Stimulated activated CD4-positive, alpha-beta T cell treated with anti-CD3 and anti-CD28 coated beads, Interleukin-2, amount 100 ng/mL, for 24 hours (primary cell): ENCODE data around the gene PHACTR2.
"Not testable (repeated sequence)": the region's sequence is repeated elsewhere in the genome, so short reads cannot be mapped to it uniquely, and the experiment has no call there.

ENCODE experiments used
- DNase-seq, 2 donors: peaks; one replicate each; pipeline ENCODE4 v3.0.0-alpha.2; 2020

PHACTR2 gene

DNA sequence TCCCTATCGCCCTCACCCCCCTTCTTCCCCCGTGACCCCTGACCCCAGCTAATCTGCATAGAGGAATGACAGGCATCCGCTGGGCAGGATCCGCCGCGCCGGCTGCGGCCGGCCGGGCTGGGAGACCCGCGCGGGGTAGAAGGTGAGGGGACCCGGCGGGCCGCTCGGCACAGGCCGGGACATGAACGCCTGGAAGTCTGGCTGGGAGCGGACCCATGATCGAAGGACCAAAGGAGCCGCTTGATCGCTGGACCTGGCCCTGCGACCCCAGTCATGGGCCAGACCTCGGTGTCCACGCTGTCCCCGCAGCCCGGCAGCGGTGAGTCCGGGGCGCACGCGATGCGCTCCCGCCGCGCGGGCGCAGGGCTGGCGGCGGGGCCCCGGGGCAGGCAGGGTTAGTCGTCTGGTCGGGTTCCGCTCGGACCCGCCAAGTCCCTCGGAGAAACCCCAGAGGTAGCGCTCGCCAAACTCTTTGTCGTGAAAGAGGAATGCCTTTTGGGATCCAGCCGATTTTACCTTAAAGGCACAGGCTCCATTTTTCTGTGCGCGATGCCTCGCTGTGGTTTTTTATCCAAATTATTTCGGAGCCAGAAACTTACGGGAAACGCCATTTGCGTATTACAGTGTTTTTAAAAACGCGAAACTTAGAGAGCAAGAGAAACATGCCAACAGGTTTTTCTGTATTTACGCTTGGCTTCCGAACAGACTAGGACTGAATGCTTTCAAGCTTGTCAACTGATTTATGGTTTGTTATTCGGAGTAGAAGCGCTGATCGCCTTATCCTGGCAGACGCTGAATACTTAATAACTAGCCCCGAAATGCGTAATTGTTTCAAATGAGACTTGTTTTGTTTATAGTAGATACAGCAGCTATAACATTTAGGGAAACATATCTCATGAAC lies at the start of gene PHACTR2:
PHACTR2 (plus strand) TSS at position 75 of the 901 bp plus-strand sequence; CDS start at position 274, 199 bp downstream.
- DNase-seq = peak; percentile 55 to 60

DNA sequence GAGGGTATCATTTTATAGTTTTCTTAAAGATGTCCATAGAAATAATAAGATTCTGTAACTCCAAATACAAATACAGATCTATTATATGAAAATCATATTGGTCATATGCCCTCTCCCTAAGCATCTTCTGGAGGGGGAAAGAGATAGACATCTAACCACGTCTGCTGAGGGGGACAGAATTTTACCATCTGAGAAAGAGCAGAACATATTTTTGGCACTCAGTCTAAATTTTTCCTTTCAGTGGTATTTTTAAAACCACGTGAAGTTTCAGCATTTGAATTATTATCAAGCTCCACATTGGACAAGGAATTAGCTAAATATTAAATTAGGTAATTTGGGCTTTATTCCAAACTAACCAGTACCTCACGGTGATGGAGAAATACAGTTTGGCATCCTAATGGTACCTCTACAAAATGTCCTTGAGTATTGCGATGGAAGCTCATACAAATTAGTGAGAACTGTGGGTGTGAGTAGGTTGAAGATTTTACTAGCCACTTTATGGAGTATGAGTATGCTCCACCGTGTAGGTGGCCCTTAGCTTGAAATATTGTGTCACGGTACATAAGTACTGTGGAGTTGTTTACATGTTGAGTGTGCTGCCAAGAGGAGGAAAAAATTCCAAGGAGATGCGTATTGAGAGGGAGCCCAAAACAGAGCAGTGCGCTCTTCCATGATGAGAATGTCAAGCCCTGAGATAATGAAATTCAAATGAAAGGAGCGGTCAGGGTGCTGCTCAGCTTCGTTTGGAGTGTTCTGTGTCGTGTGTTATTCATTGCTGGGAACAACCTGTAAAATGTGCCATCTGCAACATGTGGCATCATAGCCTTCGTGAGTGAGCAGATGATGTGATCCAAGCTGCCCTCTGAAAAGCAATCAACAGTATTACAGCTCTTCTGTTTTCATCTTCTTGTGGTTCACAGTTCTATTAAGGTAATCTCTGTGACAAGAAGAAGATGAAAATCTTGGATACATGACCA lies 48.4 kb upstream of the PHACTR2 start:
- no peak for DNase-seq

DNA sequence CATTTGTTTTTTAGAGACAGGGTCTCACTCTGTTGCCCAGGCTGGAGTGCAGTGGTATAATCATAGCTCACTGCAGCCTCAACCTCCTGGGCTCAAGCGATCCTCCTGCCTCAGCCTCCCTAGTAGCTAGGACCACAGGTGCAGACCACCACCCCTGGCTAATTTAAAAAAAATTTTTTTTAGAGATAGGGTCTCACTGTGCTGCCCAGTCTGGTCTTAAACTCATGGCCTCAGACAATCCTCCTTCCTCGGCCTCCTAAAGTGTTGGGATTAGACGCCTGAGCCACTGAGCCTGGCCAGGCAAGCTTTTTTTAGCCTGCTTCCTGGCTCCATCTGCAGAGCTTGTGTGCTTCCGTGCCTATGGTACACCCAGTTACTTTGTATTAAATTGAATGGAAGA lies 46.6 kb upstream of the PHACTR2 start:
- not testable (repeated sequence) for DNase-seq

DNA sequence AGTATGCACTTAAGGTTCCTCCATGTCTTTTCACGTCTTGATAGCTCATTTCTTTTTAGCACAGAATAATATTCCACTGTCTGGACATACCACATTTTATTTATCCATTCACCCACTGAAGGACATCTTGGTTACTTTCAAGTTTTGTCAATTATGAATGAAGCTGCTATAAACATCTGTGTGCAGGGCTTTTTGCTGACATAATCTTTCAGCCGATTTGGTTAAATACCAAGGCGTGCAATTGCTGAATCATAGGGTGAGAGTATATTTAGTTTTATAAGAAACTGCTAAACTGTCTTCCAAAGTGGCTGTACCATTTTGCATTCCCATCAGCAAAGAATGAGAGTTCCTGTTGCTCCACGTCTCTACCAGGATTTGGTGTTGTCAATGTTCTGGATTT lies 44.9 kb upstream of the PHACTR2 start:
- no peak for DNase-seq

DNA sequence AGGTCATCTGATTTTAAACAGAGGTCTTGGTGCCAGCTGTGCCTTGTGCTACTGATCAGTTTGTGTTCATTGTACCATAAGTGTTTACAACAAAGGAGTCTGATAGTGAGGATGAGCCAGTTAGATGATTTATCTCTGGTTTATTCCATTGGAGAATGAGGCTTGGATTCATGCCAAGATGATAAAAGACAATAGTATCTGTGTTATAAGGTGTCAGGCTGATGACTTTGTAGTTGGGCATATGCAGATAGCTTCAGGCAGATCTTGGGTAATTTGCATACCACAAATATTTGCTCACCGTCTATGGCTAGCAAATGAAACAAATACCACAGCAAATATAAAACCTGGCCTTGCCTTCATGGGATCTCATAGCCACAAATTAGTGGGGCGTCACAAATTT lies 43.3 kb upstream of the PHACTR2 start:
- DNase-seq = no peak

DNA sequence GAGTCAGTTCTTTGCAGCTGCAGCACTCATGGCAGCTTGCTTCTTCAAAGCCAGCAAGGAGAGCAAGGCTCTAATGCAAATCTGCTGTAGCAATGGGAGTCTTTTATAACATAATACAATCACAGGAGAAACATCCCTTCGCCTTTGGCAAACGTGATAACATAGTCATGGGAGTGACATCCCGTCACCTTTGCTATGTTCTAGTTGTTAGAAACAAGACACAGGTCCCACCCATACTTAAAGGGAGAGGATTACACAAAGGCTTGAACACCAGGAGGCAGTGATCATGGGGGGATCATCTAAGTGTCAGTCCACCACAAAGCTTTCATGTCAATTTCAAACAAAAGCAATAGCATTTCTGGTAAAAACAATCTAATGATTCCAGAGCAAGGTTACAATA lies 40.1 kb upstream of the PHACTR2 start:
- no peak for DNase-seq

DNA sequence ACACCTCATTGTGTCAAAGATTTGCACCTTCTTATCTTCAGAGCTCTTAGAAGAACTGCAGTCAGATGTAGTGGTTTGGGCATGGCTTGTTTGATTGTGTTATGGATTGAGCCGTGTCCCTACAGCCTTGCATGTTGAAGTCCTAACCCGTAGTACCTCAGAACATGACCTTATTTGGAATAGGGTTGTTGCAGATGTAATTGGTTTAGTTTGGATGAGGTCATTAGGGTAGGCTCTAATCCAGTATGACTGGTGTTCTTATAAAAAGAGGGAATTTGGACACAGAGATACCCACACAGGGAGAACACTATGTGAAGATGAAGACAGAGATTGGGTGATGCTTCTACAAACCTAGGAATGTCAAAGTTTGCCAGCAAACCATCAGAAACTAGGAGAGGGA lies 35.4 kb upstream of the PHACTR2 start:
- no peak for DNase-seq

DNA sequence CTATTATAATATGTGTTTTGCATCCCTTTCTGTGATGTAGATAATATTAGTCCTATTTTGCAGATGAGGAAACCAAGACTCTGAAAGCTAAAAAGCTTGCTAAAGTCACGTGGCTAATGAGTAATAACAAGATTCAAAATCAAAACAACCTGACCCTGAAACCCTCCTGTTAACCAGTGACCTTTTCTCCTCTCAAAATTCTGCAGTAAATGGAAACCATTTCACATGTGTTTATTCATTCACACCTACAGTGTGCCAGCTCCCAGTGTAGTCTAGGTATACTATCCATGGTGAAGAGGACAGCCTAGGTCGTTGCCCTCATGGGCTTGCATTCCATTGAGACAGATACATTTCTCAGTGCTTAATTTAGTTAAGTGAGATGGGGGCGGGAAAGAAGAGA lies 30.6 kb upstream of the PHACTR2 start:
- DNase-seq = no peak

DNA sequence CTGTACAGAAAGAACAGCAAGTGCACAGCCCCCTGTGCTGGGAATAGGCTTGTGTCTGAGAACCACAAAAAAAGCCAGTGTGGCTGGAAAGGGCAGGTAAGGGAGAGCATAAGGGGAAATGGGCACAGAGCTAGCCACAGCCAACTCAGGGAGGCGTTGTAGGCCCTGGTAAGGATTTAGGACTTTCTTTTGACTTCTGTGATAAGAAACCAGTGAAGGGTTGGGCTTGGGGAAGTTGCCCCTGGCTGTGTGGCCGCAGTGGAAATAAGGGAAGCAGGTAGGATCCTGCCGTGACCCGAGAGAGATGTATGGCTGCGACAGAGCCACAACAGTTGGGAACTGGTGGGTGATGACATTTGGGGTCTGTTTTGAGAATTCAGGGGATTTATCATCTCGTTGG lies 30.0 kb upstream of the PHACTR2 start:
- DNase-seq = no peak

DNA sequence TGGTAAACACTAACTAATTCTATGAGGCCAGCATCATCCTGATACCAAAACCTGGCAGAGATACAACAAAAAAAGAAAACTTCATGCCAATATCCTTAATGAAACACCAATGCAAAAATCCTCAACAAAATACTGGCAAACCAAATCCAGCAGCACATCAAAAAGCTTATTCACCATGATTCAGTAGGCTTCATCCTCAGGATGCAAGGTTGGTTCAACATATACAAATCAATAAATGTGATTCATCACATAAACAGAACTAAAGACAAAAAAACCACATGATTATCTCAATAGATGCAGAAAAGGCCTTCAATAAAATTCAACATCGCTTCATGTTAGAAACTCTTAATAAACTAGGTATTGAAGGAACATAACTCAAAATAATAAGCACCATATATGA lies 28.4 kb upstream of the PHACTR2 start:
- DNase-seq = not testable (repeated sequence)

DNA sequence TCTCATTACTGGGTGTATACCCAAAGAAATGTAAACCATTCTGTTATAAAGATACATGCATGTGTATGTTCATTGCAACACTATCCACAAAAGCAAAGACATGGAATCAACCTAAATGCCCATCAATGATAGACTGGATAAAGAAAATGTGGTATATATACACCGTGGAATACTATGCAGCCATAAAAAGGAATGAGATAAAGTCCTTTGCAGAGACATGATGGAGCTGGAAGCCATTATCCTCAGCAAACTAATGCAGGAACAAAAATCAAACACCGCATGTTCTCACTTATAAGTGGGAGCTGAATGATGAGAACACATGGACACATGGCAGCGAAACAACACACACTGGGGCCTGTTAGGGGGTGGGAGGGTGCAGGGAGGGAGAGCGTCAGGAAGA lies 26.4 kb upstream of the PHACTR2 start:
- DNase-seq = not testable (repeated sequence)

DNA sequence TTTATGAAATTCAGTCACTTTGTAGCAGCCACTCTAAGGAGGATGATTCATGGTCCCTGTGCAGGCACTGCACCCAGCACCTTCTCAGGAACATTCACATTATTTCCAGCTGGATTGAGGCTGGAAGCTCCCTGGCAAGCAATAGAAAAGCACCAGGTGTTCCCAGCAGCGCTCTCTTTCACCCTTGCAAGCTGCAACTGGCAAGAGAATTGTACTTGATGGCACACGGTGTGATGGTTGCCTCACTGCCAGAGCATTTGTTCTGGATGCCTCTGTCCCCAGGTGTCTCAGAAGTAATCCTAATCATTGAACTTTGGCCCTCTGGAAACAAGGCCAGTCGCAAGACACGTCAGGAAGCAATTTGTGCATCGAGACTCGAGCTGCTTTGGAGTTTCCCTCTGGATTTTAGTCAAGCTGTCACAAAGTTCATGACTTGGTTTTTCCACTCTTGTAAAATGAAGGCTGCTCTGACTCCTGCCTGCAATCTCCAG lies 24.9 kb upstream of the PHACTR2 start:
- DNase-seq = no peak

DNA sequence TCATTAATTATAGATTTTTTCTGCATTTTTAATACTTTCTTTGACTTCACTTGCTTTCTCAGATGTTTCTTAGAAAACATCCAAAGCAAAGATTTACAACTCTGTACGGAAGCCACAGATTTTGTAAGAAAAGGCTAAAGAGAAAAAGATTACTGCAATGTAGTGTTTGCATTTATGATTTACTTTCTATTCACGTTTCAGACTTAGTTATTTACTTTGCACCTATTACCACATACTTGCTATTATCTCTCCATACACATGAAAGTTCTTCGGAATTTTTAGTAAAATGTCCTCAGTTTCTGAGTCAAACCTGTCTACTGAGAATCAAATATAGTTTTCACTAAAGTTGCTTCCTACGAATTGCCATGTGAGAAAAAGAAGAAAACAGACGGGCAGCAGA lies 22.2 kb upstream of the PHACTR2 start:
- no peak for DNase-seq

DNA sequence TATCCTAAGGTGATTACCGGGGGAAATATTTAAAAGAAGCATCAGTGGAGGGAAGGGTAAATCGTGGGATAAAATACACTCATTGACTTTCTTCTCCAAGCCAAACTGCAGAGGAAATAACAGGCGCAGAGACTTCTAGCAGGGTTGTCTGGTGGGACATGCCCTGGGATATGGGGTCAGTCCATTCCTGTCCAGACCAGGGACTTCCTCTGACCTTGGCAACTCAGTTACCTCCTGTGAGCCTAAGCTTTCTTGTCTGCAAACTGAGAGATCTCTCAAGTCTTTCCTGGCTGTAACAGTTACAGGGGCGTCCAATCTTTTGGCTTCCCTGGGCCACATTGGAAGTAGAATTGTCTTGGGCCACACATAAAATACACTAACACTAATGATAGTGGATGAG lies 21.7 kb upstream of the PHACTR2 start:
- no peak for DNase-seq

DNA sequence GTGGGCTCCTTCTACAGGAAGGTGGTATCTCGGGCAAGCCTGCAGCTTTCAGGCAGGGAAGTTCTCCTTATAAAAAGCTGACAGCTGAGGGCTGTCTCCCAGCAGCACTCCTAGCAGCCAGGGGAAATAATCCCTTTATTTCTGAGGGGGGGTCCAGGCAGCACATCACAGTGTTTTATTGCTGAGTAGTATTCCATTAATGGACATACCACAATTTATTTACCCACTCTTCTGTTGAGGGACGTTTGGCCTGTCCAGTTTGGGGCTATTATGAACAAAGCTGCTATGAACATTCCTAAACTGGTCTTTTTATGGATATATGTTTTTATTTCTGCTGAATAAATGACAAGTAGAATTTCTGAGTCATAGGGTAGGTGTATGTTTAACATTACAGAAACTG lies 20.0 kb upstream of the PHACTR2 start:
- no peak for DNase-seq

DNA sequence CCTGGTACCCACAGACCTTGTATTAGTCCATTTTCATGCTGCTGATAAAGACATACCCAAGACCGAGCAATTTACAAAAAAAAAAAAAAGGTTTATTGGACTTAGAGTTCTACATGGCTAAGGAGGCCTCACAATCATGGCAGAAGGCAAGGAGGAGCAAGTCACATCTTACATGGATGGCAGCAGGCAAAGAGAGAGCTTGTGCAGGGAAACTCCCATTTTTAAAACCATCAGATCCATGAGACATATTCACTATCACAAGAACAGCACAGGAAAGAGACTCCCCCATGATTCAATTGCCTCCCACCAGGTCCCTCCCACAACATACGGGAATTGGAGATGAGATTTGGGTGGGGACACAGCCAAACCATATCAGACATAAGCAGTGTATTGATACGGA lies 17.6 kb upstream of the PHACTR2 start:
- not testable (repeated sequence) for DNase-seq

DNA sequence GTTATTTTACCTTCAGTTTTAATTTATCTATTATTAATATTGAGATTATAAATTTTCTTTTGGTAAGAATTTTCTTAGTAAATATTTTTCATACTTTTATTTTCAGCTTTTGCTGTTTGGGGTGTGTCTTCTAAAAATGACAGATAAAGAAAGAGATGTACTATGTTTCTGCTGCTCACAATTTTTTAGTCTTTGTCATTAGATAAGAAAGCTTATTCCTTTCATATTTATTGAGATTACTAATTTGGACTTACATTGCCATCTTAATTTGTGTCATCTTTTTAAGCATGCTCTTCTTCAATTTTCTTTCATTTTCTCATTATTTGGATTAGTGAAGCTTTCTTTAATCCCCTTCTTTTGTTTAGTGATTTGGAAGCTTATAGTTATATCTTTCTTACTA lies 13.6 kb upstream of the PHACTR2 start:
- DNase-seq = no peak

DNA sequence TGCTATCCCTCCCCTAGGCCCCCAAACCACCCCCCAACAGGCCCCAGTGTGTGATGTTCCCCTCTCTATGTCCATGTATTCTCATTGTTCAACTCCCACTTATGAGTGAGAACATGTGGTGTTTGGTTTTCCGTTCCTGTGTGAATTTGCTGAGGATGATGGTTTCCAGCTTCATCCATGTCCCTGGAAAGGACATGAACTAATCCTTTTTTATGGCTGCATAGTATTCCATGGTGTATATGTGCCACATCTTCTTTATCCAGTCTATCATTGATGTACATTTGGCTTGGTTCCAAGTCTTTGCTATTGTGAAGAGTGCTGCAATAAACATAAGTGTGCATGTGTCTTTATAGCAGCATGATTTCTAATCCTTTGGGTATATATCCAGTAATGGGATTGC lies 11.8 kb upstream of the PHACTR2 start:
- DNase-seq = not testable (repeated sequence)

DNA sequence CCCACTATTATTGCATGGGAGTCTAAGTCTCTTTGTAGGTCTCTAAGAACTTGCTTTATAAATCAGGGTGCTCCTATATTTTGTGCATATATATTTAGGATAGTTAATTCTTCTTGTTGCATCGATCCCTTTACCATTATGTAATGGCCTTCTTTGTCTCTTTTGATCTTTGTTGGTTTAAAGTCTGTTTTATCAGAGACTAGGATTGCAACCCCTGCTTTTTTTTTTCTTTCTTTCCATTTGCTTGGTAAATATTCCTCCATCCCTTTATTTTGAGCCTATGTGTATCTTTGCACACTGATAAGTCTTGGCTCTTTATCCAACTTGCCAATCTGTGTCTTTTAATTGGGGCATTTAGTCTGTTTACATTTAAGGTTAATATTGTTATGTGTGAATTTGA lies 8.3 kb upstream of the PHACTR2 start:
- DNase-seq = not testable (repeated sequence)

DNA sequence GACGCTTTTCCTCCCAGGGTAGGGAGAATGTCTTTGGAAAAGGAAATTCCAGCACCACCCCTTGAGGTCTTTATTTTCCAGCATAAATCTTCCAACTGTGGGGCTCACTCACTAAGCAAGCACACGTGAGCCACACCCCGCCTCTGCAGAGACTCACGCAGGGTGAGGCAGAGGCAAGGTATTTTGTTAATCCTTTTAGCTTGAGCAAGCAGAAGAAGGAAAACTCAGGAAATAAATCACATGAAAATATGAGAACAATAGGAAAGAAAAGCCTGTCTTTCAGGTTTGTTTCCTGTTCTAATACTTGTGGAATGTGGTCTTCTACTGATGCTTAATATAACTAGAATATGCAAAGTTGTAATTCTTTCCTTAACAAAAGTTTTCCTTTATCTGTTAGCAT lies 4.1 kb upstream of the PHACTR2 start:
- no peak for DNase-seq

DNA sequence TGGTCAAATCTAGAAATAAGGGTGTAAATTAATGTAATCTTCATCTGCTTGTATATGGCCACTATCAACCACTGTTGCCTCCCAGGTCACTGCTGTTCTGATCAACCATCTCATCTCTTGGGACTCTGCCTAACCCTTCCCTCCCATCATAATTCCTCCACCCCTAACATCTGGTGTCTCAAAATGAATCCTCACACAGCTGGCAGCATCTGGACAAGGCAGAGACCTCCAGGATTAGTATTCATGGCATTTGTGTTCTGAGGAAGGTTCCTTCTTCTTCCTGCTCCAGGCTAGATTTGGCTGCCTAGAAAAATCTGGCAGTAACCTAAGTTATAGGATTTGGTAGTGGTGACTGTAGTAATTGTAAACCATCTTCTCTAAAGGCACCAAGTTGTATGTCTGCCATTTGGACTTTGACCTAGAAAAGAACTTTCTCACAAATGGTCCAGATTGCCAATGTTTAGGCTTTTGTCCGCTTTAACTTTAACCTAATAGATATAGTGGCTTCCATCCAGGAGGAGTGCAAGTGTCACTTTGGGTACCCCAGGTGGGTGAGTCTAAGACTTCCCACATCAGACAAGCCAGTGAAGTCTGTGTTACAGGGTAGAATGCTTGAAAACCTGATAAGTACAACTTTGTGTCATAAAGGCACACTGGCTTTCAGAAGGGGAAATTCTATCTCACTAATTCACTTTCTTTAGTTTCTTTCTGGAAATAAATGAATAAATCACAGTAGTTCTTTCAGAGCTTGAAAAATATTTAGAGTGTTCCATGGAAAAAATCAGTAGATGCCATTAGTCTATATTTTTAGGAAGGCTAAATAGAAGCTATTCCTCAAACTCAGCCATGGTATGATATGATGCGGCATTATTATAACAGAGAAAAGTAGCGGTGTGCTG lies 3.0 kb upstream of the PHACTR2 start:
- DNase-seq = no peak

DNA sequence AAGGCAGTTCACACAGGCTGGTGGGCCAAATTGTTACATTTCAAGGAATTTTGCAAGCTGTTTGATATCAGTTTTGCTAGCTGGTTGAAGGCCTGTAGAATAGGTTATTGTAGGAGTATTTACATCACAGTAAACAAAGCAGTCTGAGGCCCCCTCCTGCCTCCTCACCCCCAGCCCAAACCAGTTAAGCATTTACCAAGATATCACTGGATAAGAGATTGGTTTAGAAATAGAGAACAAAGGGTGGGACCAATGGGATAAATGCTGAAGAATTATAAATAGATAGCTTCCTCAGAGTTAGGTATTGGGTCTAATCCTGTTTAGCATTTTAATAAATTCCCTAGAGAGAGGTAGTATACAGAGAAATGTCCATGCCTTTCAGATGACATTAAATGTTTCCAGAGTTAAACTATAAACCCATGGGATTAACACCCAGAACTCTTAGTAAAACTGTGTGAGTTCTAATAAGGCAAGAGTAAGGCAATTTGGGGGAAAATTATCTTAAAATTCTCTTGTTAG lies 2.3 kb upstream of the PHACTR2 start:
- DNase-seq = no peak
